GM23338 (cell line): ENCODE measurements around the gene CXXC5.

ENCODE experiments used
- EZH2 ChIP-seq: fragments of 200-600 bp; sonication (generic); IDR thresholded peaks from one replicate; pipeline ENCODE4 v1.8.0; 2017; ENCODE audit warnings: antibody characterized with exemption, mild to moderate bottlenecking, low read depth; ENCODE audit not compliant: unreplicated experiment
- ZNF331 ChIP-seq: fragments of 250-450 bp; sonication (Bioruptor Pico); IDR thresholded peaks from 2 replicates; pipeline ENCODE4 v1.5.0; 2020; ENCODE audit warnings: low read depth, mild to moderate bottlenecking, moderate library complexity
- TF ChIP-seq, protein P1 (sequence below), 2 experiments: fragments of 200-600 bp in 1 of 2; sonication (generic) in 1 of 2; conservative IDR thresholded peaks; 2 replicates each; pipeline versions ENCODE4 v1.5.1 to v1.6.1; 2016 to 2017; ENCODE audit warnings: antibody characterized with exemption in 2 of 2, low read depth in 2 of 2, mild to moderate bottlenecking in 2 of 2, moderate library complexity in 1 of 2

DNA sequence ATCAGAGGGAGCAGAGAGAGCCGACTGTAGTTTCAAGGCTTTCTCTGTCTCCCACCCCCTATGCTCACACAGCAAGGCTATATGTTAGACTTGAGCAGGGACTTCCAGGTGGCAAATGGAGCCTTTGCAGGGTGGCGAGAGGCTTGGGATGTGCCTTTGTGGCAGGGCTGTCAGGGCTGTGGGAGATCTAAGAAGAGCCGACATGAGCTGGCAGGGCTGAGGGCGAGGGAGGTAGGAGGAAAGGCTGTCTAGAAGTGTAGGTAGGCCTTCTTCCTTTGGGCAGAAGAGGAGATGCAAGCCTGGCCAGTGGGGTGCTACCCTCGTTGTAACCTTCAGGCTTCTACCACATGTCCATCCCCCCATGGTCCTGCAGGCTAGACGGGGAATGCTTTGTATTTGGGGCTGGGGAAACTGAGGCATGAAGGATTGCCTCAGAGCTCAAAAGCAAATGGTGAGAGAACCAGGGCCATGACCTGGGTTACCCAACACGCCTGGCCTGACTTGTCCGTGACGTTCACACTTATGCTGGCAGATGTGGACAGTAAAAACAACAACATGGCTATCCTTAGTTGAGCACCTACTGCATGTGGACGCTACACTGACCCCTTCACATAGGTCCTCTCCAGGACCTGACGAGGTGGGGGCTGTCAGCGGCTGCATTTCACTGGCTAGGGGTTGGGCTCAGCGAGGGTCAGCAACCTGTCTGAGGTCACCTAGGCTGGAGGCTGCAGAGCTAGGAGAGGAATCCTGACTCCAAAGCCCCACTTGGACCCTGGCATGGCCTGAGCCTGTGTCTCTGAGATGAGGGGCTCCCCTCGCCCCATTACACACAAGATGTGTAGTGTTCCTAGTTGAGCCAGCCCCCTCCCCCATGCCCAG is 15.3 kb downstream of the CXXC5 start:
- TF ChIP-seq, protein P1, sequence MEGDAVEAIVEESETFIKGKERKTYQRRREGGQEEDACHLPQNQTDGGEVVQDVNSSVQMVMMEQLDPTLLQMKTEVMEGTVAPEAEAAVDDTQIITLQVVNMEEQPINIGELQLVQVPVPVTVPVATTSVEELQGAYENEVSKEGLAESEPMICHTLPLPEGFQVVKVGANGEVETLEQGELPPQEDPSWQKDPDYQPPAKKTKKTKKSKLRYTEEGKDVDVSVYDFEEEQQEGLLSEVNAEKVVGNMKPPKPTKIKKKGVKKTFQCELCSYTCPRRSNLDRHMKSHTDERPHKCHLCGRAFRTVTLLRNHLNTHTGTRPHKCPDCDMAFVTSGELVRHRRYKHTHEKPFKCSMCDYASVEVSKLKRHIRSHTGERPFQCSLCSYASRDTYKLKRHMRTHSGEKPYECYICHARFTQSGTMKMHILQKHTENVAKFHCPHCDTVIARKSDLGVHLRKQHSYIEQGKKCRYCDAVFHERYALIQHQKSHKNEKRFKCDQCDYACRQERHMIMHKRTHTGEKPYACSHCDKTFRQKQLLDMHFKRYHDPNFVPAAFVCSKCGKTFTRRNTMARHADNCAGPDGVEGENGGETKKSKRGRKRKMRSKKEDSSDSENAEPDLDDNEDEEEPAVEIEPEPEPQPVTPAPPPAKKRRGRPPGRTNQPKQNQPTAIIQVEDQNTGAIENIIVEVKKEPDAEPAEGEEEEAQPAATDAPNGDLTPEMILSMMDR (conservative IDR thresholded peaks at IDR 0.05; ENCODE audit: low read depth in 2 of 2) = no peak
- TF ChIP-seq ZNF331 (CRISPR knock-in tag) (no peak), EZH2 (no peak)
